GM13977 (cell line): ENCODE measurements around the gene ATP6V1B1.

Experiments used
- DNase-seq: peaks from one replicate; pipeline ENCODE4 v3.0.0; 2012; ENCODE audit warnings: low spot score
- CTCF ChIP-seq: IDR thresholded peaks from 2 replicates; pipeline ENCODE4 v1.5.1; 2012; ENCODE audit warnings: mild to moderate bottlenecking, control low read depth; ENCODE audit not compliant: insufficient read depth; ENCODE audit errors: extremely low read depth, missing control alignments
- in situ Hi-C: fragments of 300-500 bp; cut with MboI; formaldehyde crosslinking; loops from one replicate; pipeline ENCODE4 v1.12.0; 2022; ENCODE audit warnings: low sequenced_read_pairs, low pct_unique_long_range_greater_than_20kb, mixed read lengths, inconsistent platforms; ENCODE audit not compliant: unreplicated experiment

The ATP6V1B1 gene

GRCh38 chr2:70895998-70896764 lies 39.5 kb upstream of the ATP6V1B1 start:
- no peak for TF ChIP-seq CTCF
- no peak for DNase-seq
- in situ Hi-C loops, result no loop called here

GRCh38 chr2:70896765-70897202 lies 38.9 kb upstream of the ATP6V1B1 start:
- in situ Hi-C loops, result no loop called here
- peak; percentile 26 for DNase-seq
- TF ChIP-seq CTCF, result no peak

GRCh38 chr2:70897203-70897976 lies 38.3 kb upstream of the ATP6V1B1 start:
- no peak for DNase-seq
- in situ Hi-C loops, result no loop called here
- TF ChIP-seq CTCF, result no peak

- no peak for DNase-seq
- in situ Hi-C loops, result no loop called here
- TF ChIP-seq CTCF, result no peak
Observed at GRCh38 chr2:70897977-70898226, 37.8 kb upstream of the ATP6V1B1 start.

GRCh38 chr2:70898363-70899240 lies 37.1 kb upstream of the ATP6V1B1 start:
- TF ChIP-seq CTCF, result no peak
- in situ Hi-C loops, result no loop called here
- no peak for DNase-seq
